ENCODE results near the gene SEMA6B. TPM values are rescaled to one million over a fixed set of nuclear protein-coding genes. Genes with fewer than 3 reads are reported as not detected.
A peak's percentile ranks its signal among the peaks of the same experiment; 100 is the strongest.

Gene SEMA6B
- total and polyA plus RNA-seq, 2 experiments from 2014 or later: 0.50 to 3.2 TPM

DNA sequence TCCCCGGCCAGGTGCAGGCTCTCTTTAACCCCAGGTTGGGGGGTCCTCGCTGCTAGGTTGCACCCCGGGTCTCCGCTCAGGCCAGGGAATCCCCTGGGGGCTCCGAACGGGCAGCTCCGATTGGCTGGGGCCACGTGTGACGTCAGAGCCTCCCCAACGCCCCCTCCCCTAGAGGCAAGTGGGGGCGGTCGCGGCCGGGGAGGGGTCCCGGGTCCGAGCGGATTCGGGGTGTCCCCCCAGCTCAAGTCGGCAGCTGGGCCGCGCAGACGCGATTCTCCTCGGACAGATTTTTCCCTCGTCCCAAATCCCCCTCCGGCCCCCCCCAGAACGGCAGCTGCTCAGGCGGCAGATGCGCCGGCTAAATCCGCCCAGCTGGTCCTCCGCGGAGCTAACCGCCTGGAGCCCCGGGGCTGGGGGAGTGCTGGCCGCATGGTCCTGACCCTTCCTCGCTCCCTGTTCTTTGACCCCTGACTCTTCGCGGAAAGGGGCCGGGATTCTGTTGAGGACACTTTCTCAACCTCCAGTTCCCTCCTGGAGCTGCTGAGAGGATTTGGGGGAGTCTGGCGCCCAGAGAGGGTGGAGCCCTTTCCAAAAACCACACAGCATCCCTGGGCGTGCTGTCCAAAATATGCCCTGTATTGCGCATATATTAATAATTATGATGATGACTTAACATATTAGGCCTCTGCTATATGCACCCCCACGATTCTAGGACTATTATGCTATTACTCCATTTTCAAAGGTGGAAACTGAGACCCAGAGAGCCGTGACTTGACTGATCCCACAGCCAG lies 25.4 kb upstream of the SEMA6B start:
- Histone ChIP-seq H3K9me2 (replicated peaks; ENCODE audit: insufficient read depth) (no peaks in the 10 kb centered on the region), H3K4me3 (peak overlapping the region; percentile 65), H3K27me3 (peaks cover 23% of the 10 kb centered on the region), H3K79me2 (no peaks in the 10 kb centered on the region), H3K4me1 (ENCODE audit: insufficient read depth) (peaks cover 10% of the 10 kb centered on the region), H2AFZ (peak overlapping the region; percentile 58), H3K4me2 (peak overlapping the region; percentile 99), H4K20me1 (ENCODE audit: insufficient read depth, poor library complexity, severe bottlenecking) (no peaks in the 10 kb centered on the region), H3K9me3 (ENCODE audit: low read depth) (no peaks in the 10 kb centered on the region), H3K36me3 (replicated peaks; ENCODE audit: insufficient read depth, low read depth) (no peaks in the 10 kb centered on the region), H3K27ac (no peak overlapping the region)
- 16% methylated on average over 29 of the region's 45 CpGs for WGBS (ENCODE audit: low lambda C conversion rate, missing lambda C conversion rate)
- DNase-seq (ENCODE audit: low spot score): no peak
- TF ChIP-seq EZH2 (IDR thresholded peaks at IDR 0.05; ENCODE audit: borderline replicate concordance) (peak; percentile 32), EZH2phosphoT487 (IDR thresholded peaks at IDR 0.05; ENCODE audit: low read depth, severe bottlenecking, unreplicated experiment) (no peak)
- TF ChIP-seq, protein P1, sequence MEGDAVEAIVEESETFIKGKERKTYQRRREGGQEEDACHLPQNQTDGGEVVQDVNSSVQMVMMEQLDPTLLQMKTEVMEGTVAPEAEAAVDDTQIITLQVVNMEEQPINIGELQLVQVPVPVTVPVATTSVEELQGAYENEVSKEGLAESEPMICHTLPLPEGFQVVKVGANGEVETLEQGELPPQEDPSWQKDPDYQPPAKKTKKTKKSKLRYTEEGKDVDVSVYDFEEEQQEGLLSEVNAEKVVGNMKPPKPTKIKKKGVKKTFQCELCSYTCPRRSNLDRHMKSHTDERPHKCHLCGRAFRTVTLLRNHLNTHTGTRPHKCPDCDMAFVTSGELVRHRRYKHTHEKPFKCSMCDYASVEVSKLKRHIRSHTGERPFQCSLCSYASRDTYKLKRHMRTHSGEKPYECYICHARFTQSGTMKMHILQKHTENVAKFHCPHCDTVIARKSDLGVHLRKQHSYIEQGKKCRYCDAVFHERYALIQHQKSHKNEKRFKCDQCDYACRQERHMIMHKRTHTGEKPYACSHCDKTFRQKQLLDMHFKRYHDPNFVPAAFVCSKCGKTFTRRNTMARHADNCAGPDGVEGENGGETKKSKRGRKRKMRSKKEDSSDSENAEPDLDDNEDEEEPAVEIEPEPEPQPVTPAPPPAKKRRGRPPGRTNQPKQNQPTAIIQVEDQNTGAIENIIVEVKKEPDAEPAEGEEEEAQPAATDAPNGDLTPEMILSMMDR (IDR thresholded peaks at IDR 0.05; ENCODE audit: poor library complexity): no peak

DNA sequence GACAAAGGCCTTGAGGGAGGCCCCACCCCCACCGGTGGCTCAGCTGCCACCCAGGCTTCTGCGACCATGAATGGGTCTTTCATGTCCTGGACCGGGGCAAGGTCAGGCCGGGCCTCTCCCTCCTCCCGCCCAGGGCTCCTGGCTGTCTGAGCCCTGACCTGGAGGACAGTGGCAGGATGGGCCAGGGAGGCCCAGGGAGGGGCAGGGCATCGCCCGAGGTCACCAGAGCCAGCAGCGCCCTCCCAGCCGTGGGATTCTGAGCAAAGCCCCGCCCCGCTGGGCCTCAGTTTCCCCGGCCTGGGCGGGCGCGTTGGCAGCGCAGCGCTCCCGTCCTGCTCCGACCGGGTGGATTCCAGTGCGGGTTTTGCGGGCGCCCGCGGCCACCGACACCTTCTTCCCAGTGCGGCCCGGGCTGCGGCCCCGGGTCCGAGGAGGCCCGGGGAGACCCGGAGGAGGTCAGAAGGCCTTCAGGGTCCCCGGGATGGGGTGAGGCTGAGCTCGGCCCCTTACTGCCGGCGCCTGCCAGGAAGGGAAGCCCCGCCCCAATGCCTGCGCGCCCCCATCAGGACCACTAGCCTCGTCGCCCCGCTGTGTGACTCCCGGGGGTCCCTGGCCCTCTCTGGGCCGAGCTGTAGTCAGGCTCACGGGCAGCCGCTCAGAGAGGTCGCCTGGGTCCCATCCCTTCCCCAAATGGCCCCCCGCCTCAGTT lies 24.6 kb upstream of the SEMA6B start:
- Histone ChIP-seq H3K27me3 (peaks cover 30% of the 10 kb centered on the region), H3K27ac (no peak overlapping the region), H3K4me1 (ENCODE audit: insufficient read depth) (peaks cover 10% of the 10 kb centered on the region), H3K4me2 (peak overlapping the region; percentile 99), H3K36me3 (replicated peaks; ENCODE audit: insufficient read depth, low read depth) (no peaks in the 10 kb centered on the region), H3K4me3 (peak overlapping the region; percentile 65), H3K9me2 (replicated peaks; ENCODE audit: insufficient read depth) (no peaks in the 10 kb centered on the region), H3K79me2 (no peaks in the 10 kb centered on the region), H4K20me1 (ENCODE audit: insufficient read depth, poor library complexity, severe bottlenecking) (no peaks in the 10 kb centered on the region), H2AFZ (peak overlapping the region; percentile 58), H3K9me3 (ENCODE audit: low read depth) (no peaks in the 10 kb centered on the region)
- no peak for DNase-seq (ENCODE audit: low spot score)
- TF ChIP-seq, protein P1 (IDR thresholded peaks at IDR 0.05; ENCODE audit: poor library complexity): no peak
- TF ChIP-seq EZH2 (IDR thresholded peaks at IDR 0.05; ENCODE audit: borderline replicate concordance): no peak
- no peak for TF ChIP-seq EZH2phosphoT487 (IDR thresholded peaks at IDR 0.05; ENCODE audit: low read depth, severe bottlenecking, unreplicated experiment)
- WGBS (ENCODE audit: low lambda C conversion rate, missing lambda C conversion rate): 3% methylated on average over 46 of the region's 49 CpGs

DNA sequence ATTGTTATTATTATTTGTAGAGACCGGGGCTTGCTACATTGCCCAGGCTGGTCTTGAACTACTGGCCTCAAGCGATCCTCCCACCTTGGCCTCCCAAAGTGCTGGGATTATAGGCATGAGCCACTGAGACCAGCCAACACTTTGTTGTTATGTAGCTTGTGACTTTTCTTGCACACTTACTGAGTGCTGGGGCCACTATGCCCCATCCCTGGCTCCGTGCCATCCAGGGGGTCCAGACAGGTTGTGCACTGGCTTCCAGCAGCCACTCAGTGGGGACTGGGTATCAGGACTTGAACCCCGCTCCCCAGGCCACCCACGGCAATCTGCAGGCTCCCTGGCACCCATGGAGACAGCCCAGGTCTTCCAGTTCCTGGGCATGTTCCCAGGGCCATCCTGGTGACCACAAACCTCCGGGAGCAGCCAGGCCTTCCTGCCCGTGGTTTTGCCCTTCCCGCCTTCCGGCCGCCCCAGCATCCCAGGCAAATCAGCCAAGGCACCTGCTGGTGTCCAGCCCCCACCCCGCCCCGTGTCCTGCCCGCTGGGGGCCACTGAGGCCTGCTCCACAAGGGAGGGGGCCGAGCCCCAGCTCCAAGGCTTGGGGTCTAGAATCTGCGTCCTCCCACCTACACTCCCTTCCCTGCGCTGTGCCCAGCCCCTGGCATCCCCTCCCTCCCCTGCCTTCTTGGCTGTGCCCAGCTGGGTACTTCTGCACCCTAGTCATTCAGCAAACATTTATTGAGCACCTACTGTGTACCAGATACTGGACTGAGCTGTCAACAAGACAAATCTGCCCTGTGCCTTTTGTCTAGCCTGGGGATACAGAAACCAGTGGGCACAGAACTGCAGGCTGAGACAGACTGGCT lies 23.7 kb upstream of the SEMA6B start:
- no peak overlapping the region for H2AFZ ChIP-seq
- H3K36me3 ChIP-seq (replicated peaks; ENCODE audit: insufficient read depth, low read depth): no peaks in the 10 kb centered on the region
- no peak overlapping the region for H3K4me3 ChIP-seq
- no peak overlapping the region for H3K4me2 ChIP-seq
- peaks cover 31% of the 10 kb centered on the region for H3K27me3 ChIP-seq
- peaks cover 10% of the 10 kb centered on the region for H3K4me1 ChIP-seq (ENCODE audit: insufficient read depth)
- 73% methylated on average over 12 of the region's 16 CpGs for WGBS (ENCODE audit: low lambda C conversion rate, missing lambda C conversion rate)
- no peak for DNase-seq (ENCODE audit: low spot score)
- H3K9me2 ChIP-seq (replicated peaks; ENCODE audit: insufficient read depth): no peaks in the 10 kb centered on the region
- H4K20me1 ChIP-seq (ENCODE audit: insufficient read depth, poor library complexity, severe bottlenecking): no peaks in the 10 kb centered on the region
- no peaks in the 10 kb centered on the region for H3K79me2 ChIP-seq
- H3K27ac ChIP-seq: no peak overlapping the region
- H3K9me3 ChIP-seq (ENCODE audit: low read depth): no peaks in the 10 kb centered on the region
- TF ChIP-seq, protein P1 (IDR thresholded peaks at IDR 0.05; ENCODE audit: poor library complexity): no peak
- no peak for TF ChIP-seq EZH2 (IDR thresholded peaks at IDR 0.05; ENCODE audit: borderline replicate concordance)
- no peak for TF ChIP-seq EZH2phosphoT487 (IDR thresholded peaks at IDR 0.05; ENCODE audit: low read depth, severe bottlenecking, unreplicated experiment)

Measured in hepatocyte (in vitro differentiated cells).